GM10266 (cell line): ENCODE measurements around the gene CXCR5.

Experiments
- DNase-seq: peaks from one replicate; pipeline ENCODE4 v3.0.0; 2012; ENCODE audit errors: extremely low spot score
- TF ChIP-seq, protein P1 (sequence below): IDR thresholded peaks from 2 replicates; pipeline ENCODE4 v1.5.1; 2012; ENCODE audit warnings: mild to moderate bottlenecking, low read depth; ENCODE audit not compliant: control insufficient read depth, insufficient read depth; ENCODE audit errors: missing control alignments

Gene CXCR5

DNA sequence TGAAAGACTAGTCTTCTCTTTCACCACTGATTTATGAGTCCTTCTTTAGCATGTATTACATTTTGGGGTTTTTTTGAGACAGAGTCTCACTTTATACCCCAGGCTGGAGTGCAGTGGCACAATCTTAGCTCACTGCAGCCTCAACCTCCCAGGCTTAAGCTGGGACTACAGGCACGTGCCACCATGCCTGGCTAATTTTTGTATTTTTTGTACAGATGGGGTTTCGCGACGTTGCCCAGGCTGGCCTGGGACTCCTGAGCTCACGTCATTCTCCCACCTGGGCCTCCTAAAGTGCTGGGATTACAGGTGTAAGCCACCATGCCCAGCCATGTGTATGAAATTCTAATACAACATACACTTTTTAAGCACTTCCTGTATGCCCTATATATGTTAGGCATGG, 26.3 kb upstream of the CXCR5 start:
- TF ChIP-seq, protein P1, sequence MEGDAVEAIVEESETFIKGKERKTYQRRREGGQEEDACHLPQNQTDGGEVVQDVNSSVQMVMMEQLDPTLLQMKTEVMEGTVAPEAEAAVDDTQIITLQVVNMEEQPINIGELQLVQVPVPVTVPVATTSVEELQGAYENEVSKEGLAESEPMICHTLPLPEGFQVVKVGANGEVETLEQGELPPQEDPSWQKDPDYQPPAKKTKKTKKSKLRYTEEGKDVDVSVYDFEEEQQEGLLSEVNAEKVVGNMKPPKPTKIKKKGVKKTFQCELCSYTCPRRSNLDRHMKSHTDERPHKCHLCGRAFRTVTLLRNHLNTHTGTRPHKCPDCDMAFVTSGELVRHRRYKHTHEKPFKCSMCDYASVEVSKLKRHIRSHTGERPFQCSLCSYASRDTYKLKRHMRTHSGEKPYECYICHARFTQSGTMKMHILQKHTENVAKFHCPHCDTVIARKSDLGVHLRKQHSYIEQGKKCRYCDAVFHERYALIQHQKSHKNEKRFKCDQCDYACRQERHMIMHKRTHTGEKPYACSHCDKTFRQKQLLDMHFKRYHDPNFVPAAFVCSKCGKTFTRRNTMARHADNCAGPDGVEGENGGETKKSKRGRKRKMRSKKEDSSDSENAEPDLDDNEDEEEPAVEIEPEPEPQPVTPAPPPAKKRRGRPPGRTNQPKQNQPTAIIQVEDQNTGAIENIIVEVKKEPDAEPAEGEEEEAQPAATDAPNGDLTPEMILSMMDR: no peak

DNA sequence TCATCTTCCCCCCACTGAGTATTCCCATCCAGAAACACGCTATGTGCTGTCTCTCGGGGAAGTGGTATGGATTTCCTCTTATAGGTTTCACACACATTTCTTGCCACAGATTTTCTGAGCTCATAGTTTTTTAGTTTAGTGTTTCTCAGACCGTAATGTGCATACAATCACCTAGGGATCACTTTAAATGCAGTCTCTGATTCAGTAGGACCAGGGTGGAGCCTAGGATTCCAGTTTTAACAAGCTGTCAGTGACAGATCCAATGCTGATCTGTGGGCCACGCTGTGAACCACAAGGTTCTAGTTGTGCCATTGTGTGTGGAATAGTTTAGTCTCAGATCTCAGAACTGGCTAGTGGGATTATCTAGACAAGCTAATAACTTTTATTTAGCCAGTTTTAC, 23.7 kb upstream of the CXCR5 start:
- TF ChIP-seq, protein P1: no peak
- DNase-seq: no peak

More for the DNA sequence above, 26.3 kb upstream of the CXCR5 start:
- no peak for DNase-seq

- TF ChIP-seq, protein P1: no peak
- DNase-seq: no peak
Measured at GRCh38 chr11:118868659-118869058, 15.0 kb upstream of the CXCR5 start.

DNA sequence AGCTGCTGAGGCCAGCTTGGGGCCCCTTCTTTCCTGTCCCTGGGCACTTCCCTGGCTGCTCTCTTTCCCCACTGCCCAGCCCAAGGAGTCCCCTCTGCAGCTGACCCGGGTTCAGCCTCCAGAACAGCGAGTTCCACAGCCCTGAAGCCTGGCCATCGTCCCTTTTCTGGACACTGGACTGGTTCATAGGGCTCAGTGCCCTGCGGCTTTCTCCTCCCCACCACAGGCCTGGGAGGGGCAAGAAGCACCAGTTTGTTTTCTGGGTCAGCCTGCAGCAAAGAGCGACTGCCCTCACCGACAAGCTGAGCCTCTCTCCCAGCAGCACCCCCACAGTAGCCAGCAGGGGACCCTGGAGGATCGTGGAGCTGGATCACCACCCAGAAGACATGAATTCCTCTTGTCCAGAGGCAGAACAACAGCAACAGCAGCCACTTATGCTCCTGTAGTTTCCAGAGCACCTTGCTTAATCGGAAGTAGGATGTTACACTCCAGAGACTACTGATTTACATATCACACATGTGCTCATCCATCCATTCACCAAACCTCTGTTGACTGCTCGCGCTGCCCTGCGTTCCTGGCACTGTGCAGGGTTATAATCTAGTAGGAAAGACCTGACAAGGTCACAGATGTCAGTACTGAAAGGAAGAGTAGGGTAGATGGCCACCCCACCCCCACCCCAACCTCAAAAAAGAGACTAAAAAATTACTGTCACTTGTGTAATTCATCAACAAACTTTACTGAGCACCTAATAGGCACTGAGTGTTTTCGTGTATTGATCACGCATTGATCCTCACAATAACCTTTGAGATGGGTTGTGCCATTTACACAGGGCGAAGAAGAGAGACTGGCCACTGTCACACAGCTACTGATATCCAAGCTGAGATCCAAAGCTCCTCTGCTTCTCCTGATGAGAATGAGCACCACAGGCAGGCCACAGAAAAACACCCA, 13.0 kb upstream of the CXCR5 start:
- TF ChIP-seq, protein P1: peak; percentile 22
- DNase-seq: peak; percentile 34

GRCh38 chr11:118872403-118872821, 11.3 kb upstream of the CXCR5 start:
- DNase-seq: peak; percentile 24
- TF ChIP-seq, protein P1: no peak

GRCh38 chr11:118873804-118874203, 9.9 kb upstream of the CXCR5 start:
- no peak for DNase-seq
- TF ChIP-seq, protein P1: no peak

- TF ChIP-seq, protein P1: no peak
- no peak for DNase-seq
Measured at GRCh38 chr11:118876286-118876685, 7.4 kb upstream of the CXCR5 start.
